Activated CD8-positive, alpha-beta memory T cell treated with anti-CD3 and anti-CD28 coated beads for 4 hours (primary cell): ENCODE data around the gene MAPK1.
"Not testable (repeated sequence)": the region's sequence is repeated elsewhere in the genome, so short reads cannot be mapped to it uniquely, and the experiment has no call there.

Experiments used
- DNase-seq, 2 donors: peaks; one replicate each; pipeline ENCODE4 v3.0.0-alpha.2; 2020; ENCODE audit warnings: low read depth in 2 of 2

The MAPK1 gene

GRCh38 chr22:21818487-21819182 lies 48.8 kb downstream of the MAPK1 start:
- no peak for DNase-seq

- DNase-seq: not testable (repeated sequence)
These were observed 50.0 kb downstream of the MAPK1 start for GRCh38 chr22:21817497-21817853.

GRCh38 chr22:21816787-21817496 lies 50.5 kb downstream of the MAPK1 start:
- peak in 1 of 2 donors; percentile 18 for DNase-seq

GRCh38 chr22:21816472-21816786 lies 51.0 kb downstream of the MAPK1 start:
- DNase-seq: no peak

- no peak for DNase-seq
These were observed 51.5 kb downstream of the MAPK1 start for GRCh38 chr22:21815958-21816357.

- DNase-seq: no peak
These were observed 52.1 kb downstream of the MAPK1 start for GRCh38 chr22:21815357-21815756.

- no peak for DNase-seq
These were observed 55.5 kb downstream of the MAPK1 start for GRCh38 chr22:21811982-21812381.

GRCh38 chr22:21807544-21808529 lies 59.6 kb downstream of the MAPK1 start:
- no peak for DNase-seq

- not testable (repeated sequence) for DNase-seq
These were observed 62.1 kb downstream of the MAPK1 start for GRCh38 chr22:21805325-21805724.

- DNase-seq: no peak
These were observed 63.6 kb downstream of the MAPK1 start for GRCh38 chr22:21803811-21804249.

- no peak for DNase-seq
These were observed 64.8 kb downstream of the MAPK1 start for GRCh38 chr22:21802673-21803072.

GRCh38 chr22:21802056-21802455 lies 65.4 kb downstream of the MAPK1 start:
- DNase-seq: no peak

GRCh38 chr22:21801304-21801644 lies 66.2 kb downstream of the MAPK1 start:
- not testable (repeated sequence) for DNase-seq

GRCh38 chr22:21800552-21801303 lies 66.7 kb downstream of the MAPK1 start:
- no peak for DNase-seq

- DNase-seq: no peak
These were observed 69.8 kb downstream of the MAPK1 start for GRCh38 chr22:21797444-21798221.

- DNase-seq: no peak
These were observed 70.6 kb downstream of the MAPK1 start for GRCh38 chr22:21796863-21797262.

GRCh38 chr22:21796231-21796630 lies 71.2 kb downstream of the MAPK1 start:
- no peak for DNase-seq

GRCh38 chr22:21793716-21794115 lies 73.7 kb downstream of the MAPK1 start:
- DNase-seq: not testable (repeated sequence)

- DNase-seq: peak in 1 of 2 donors; percentile 22
These were observed 75.5 kb downstream of the MAPK1 start for GRCh38 chr22:21791635-21792625.
